SK-N-SH treated with all-trans-retinoic acid at 6 μM for 48 hours (cell line): ENCODE data around the gene GPC6.

Experiments
- ATAC-seq: fragments of 200-7000 bp; cut with Tn5 transposase; 3 replicates; pipeline ENCODE4 v1.9.1; 2020; ENCODE audit warnings: mild to moderate bottlenecking, moderate library complexity
- ARNTL ChIP-seq: fragments of 450-650 bp; formaldehyde crosslinking; IDR thresholded peaks from 2 replicates; pipeline ENCODE4 v1.5.0; 2020; ENCODE audit warnings: low read depth, mild to moderate bottlenecking, moderate library complexity, borderline replicate concordance
- BACH2 ChIP-seq: fragments of 250-450 bp; sonication (Bioruptor Pico); IDR thresholded peaks from 2 replicates; pipeline ENCODE4 v1.9.0; 2021; ENCODE audit warnings: mild to moderate bottlenecking, borderline replicate concordance
- CSDC2 ChIP-seq: fragments of 250-450 bp; sonication (Bioruptor Pico); IDR thresholded peaks from 2 replicates; pipeline ENCODE4 v1.5.0; 2020; ENCODE audit warnings: mild to moderate bottlenecking, moderate library complexity
- GLIS3 ChIP-seq: fragments of 250-450 bp; sonication (Bioruptor Pico); IDR thresholded peaks from 2 replicates; pipeline ENCODE4 v1.5.0; 2020; ENCODE audit warnings: mild to moderate bottlenecking, moderate library complexity
- ISL1 ChIP-seq: fragments of 250-450 bp; sonication (Bioruptor Pico); IDR thresholded peaks from 2 replicates; pipeline ENCODE4 v2.1.2; 2022; ENCODE audit warnings: mild to moderate bottlenecking, moderate library complexity
- OSR1 ChIP-seq: fragments of 250-450 bp; sonication (Bioruptor Pico); IDR thresholded peaks from 2 replicates; pipeline ENCODE4 v1.8.0; 2022; ENCODE audit warnings: moderate library complexity, mild to moderate bottlenecking, inconsistent platforms
- POU6F1 ChIP-seq: fragments of 250-450 bp; sonication (Bioruptor Pico); IDR thresholded peaks from 2 replicates; pipeline ENCODE4 v1.8.0; 2021; ENCODE audit warnings: low read depth, mild to moderate bottlenecking, moderate library complexity, borderline replicate concordance
- PPARA ChIP-seq: fragments of 250-450 bp; sonication (Bioruptor Pico); IDR thresholded peaks from 2 replicates; pipeline ENCODE4 v1.5.0; 2020; ENCODE audit warnings: mild to moderate bottlenecking, borderline replicate concordance
- RARB ChIP-seq: fragments of 250-450 bp; sonication (Bioruptor Pico); IDR thresholded peaks from 2 replicates; pipeline ENCODE4 v1.8.0; 2021; ENCODE audit warnings: mild to moderate bottlenecking, moderate library complexity
- SNAI2 ChIP-seq: fragments of 250-450 bp; sonication (Bioruptor Pico); IDR thresholded peaks from 2 replicates; pipeline ENCODE4 v1.5.0; 2020; ENCODE audit warnings: mild to moderate bottlenecking, moderate library complexity
- TCF4 ChIP-seq: fragments of 250-450 bp; sonication (Bioruptor Pico); IDR thresholded peaks from 2 replicates; pipeline ENCODE4 v1.8.0; 2021; ENCODE audit warnings: mild to moderate bottlenecking, moderate library complexity, borderline replicate concordance
- TOX ChIP-seq: fragments of 250-450 bp; sonication (Bioruptor Pico); IDR thresholded peaks from 2 replicates; pipeline ENCODE4 v1.8.0; 2021; ENCODE audit warnings: mild to moderate bottlenecking, moderate library complexity, borderline replicate concordance
- ZC3H10 ChIP-seq: fragments of 250-450 bp; sonication (Bioruptor Pico); IDR thresholded peaks from 2 replicates; pipeline ENCODE4 v1.5.1; 2021; ENCODE audit warnings: mild to moderate bottlenecking, moderate library complexity
- ZFP3 ChIP-seq: fragments of 250-450 bp; sonication (Bioruptor Pico); IDR thresholded peaks from 2 replicates; pipeline ENCODE4 v1.5.0; 2020; ENCODE audit warnings: mild to moderate bottlenecking, moderate library complexity
- ZNF565 ChIP-seq: fragments of 450-650 bp; formaldehyde crosslinking; conservative IDR thresholded peaks from 2 replicates; pipeline ENCODE4 v1.5.0; 2020; ENCODE audit warnings: low read depth, mild to moderate bottlenecking, moderate library complexity
- ZNF70 ChIP-seq: fragments of 450-650 bp; formaldehyde crosslinking; IDR thresholded peaks from 2 replicates; pipeline ENCODE4 v1.5.0; 2020; ENCODE audit warnings: mild to moderate bottlenecking, moderate library complexity
- ZNF8 ChIP-seq: fragments of 450-650 bp; formaldehyde crosslinking; IDR thresholded peaks from 2 replicates; pipeline ENCODE4 v1.5.0; 2020; ENCODE audit warnings: mild to moderate bottlenecking, moderate library complexity
- TF ChIP-seq, protein P1 (sequence below): fragments of 250-450 bp; sonication (Bioruptor Pico); IDR thresholded peaks from 2 replicates; pipeline ENCODE4 v1.5.1; 2021; ENCODE audit warnings: mild to moderate bottlenecking, moderate library complexity
- TF ChIP-seq, protein P2 (sequence below): fragments of 250-450 bp; sonication (Bioruptor Pico); IDR thresholded peaks from 2 replicates; pipeline ENCODE4 v1.8.0; 2020; ENCODE audit warnings: mild to moderate bottlenecking, moderate library complexity, borderline replicate concordance
- TF ChIP-seq, protein P3 (sequence below): fragments of 250-450 bp; sonication (Bioruptor Pico); IDR thresholded peaks from 2 replicates; pipeline ENCODE4 v1.5.0; 2020; ENCODE audit warnings: mild to moderate bottlenecking, moderate library complexity
- TF ChIP-seq, protein P4 (sequence below): fragments of 250-450 bp; sonication (Bioruptor Pico); IDR thresholded peaks from 2 replicates; pipeline ENCODE4 v1.5.1; 2020; ENCODE audit warnings: low read depth, mild to moderate bottlenecking, moderate library complexity

The GPC6 gene

GRCh38 chr13:93715866-93716265 is 489.3 kb downstream of the GPC6 start (continued):
- TF ChIP-seq, protein P1, sequence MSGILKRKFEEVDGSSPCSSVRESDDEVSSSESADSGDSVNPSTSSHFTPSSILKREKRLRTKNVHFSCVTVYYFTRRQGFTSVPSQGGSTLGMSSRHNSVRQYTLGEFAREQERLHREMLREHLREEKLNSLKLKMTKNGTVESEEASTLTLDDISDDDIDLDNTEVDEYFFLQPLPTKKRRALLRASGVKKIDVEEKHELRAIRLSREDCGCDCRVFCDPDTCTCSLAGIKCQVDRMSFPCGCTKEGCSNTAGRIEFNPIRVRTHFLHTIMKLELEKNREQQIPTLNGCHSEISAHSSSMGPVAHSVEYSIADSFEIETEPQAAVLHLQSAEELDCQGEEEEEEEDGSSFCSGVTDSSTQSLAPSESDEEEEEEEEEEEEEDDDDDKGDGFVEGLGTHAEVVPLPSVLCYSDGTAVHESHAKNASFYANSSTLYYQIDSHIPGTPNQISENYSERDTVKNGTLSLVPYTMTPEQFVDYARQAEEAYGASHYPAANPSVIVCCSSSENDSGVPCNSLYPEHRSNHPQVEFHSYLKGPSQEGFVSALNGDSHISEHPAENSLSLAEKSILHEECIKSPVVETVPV (CRISPR knock-in tag): no peak
- TF ChIP-seq ZNF70 (CRISPR knock-in tag) (no peak), ZFP3 (CRISPR knock-in tag) (no peak), RARB (no peak)

DNA sequence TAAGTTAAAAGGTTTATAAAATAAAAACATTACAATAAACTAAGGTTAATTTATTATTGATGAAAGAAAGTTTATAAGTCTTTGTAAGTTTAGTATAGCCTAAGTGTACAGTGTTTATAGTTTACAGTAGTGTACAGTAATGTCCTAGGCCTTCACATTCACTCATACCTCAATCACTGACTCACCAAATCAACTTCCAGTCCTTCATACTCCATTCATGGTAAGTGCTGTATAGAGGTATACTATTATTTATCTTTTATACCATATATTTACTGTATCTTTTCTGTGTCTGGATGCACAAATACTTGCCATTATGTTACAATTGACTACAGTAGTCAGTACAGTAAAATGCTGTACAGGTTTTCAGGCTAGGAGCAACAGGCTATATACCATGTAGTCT is 490.0 kb downstream of the GPC6 start:
- TF ChIP-seq ZNF70 (CRISPR knock-in tag) (no peak), SNAI2 (CRISPR knock-in tag) (no peak), ARNTL (CRISPR knock-in tag) (no peak), BACH2 (CRISPR knock-in tag) (no peak)
- TF ChIP-seq, protein P2, sequence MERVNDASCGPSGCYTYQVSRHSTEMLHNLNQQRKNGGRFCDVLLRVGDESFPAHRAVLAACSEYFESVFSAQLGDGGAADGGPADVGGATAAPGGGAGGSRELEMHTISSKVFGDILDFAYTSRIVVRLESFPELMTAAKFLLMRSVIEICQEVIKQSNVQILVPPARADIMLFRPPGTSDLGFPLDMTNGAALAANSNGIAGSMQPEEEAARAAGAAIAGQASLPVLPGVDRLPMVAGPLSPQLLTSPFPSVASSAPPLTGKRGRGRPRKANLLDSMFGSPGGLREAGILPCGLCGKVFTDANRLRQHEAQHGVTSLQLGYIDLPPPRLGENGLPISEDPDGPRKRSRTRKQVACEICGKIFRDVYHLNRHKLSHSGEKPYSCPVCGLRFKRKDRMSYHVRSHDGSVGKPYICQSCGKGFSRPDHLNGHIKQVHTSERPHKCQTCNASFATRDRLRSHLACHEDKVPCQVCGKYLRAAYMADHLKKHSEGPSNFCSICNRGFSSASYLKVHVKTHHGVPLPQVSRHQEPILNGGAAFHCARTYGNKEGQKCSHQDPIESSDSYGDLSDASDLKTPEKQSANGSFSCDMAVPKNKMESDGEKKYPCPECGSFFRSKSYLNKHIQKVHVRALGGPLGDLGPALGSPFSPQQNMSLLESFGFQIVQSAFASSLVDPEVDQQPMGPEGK (CRISPR knock-in tag): no peak
- ATAC-seq: no peak

DNA sequence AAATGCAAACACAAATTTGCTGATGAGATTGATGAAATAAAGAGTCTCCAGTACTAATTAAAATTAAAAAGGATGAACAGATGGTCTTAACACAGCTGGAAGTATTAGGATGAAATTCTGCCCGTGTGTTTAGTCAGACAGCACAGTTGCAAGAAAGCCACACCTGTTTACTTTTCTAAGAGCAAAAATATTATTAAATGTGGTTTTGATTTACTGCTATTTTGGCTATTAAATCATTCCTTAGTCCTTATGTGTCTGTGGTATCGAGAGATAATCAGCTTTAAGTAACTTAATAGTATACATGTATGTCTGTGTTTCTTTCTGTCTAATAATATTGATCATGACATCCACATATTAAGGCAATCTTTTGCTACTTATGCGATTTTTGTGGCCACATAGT is 494.9 kb downstream of the GPC6 start:
- no peak for ATAC-seq

More for the DNA sequence above, 494.9 kb downstream of the GPC6 start:
- TF ChIP-seq ZFP3 (CRISPR knock-in tag) (no peak), SNAI2 (CRISPR knock-in tag) (no peak), OSR1 (CRISPR knock-in tag) (no peak), ZC3H10 (CRISPR knock-in tag) (no peak), ZNF70 (CRISPR knock-in tag) (no peak), POU6F1 (CRISPR knock-in tag) (no peak), ISL1 (no peak), ZNF565 (no peak), ZNF8 (no peak), TCF4 (no peak), TOX (CRISPR knock-in tag) (no peak), PPARA (CRISPR knock-in tag) (no peak), RARB (no peak), GLIS3 (no peak), CSDC2 (CRISPR knock-in tag) (no peak)
- TF ChIP-seq, protein P1 (CRISPR knock-in tag): no peak
- TF ChIP-seq, protein P2 (CRISPR knock-in tag): no peak
- TF ChIP-seq, protein P3, sequence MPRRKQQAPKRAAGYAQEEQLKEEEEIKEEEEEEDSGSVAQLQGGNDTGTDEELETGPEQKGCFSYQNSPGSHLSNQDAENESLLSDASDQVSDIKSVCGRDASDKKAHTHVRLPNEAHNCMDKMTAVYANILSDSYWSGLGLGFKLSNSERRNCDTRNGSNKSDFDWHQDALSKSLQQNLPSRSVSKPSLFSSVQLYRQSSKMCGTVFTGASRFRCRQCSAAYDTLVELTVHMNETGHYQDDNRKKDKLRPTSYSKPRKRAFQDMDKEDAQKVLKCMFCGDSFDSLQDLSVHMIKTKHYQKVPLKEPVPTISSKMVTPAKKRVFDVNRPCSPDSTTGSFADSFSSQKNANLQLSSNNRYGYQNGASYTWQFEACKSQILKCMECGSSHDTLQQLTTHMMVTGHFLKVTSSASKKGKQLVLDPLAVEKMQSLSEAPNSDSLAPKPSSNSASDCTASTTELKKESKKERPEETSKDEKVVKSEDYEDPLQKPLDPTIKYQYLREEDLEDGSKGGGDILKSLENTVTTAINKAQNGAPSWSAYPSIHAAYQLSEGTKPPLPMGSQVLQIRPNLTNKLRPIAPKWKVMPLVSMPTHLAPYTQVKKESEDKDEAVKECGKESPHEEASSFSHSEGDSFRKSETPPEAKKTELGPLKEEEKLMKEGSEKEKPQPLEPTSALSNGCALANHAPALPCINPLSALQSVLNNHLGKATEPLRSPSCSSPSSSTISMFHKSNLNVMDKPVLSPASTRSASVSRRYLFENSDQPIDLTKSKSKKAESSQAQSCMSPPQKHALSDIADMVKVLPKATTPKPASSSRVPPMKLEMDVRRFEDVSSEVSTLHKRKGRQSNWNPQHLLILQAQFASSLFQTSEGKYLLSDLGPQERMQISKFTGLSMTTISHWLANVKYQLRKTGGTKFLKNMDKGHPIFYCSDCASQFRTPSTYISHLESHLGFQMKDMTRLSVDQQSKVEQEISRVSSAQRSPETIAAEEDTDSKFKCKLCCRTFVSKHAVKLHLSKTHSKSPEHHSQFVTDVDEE: no peak
- TF ChIP-seq, protein P4, sequence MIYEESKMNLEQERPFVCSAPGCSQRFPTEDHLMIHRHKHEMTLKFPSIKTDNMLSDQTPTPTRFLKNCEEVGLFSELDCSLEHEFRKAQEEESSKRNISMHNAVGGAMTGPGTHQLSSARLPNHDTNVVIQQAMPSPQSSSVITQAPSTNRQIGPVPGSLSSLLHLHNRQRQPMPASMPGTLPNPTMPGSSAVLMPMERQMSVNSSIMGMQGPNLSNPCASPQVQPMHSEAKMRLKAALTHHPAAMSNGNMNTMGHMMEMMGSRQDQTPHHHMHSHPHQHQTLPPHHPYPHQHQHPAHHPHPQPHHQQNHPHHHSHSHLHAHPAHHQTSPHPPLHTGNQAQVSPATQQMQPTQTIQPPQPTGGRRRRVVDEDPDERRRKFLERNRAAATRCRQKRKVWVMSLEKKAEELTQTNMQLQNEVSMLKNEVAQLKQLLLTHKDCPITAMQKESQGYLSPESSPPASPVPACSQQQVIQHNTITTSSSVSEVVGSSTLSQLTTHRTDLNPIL: no peak
